Measurements from ENCODE around the gene CUL5.
A peak's percentile ranks its signal among the peaks of the same experiment; 100 is the strongest.
"Not testable (repeated sequence)": the region's sequence is repeated elsewhere in the genome, so short reads cannot be mapped to it uniquely, and the experiment has no call there.

Gene CUL5

DNA sequence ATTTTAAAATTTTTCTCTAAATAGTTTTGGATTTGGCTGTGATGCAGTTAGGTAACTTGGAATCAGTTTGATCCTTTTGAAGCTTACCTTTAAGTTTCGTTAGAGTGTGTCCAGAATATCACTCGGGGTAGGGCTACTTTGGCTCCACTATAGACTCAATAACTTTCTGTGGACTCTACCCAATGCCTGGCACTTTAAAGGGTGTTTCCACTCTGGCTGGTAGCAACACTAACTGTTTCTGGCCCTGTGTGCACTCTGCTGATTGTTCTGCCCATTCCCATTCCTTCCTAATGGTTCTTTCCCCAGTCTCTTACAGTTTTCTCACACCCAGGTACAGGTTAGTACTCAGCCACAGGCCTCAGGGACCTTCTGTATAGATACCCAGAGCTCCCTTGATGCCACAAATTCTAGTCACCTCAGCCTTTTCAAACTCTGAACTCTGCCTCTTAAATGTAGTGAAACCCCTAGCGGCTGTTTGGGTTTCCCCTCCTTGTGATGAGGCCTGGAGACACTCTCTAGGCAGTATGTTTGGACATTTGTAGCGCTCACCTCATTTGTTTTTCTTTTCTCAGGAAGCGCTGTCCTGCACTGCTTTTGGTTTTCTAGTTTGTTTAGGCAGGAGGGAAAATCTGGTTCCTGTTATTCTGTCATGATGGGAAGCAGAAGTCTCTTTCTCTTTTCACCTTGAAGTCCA, 16.8 kb downstream of the CUL5 start:
- no peak for DNase-seq

DNA sequence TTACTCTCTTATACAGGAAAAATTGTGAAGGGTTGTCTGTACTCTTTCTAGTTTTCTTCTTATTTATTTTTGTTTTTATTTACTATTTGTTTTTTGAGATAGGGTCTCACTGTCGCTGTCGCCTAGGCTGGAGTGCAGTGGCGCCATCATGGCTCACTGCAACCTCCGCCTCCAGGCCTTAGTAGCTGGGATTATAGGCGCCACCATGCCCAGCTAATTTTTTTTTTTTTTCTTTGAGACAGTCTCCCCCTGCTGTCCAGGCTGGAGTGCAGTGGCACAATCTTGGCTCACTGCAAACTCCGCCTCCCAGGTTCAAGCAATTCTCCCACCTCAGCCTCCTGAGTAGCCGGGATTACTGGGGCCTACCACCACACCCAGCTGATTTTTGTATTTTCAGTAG, 18.4 kb downstream of the CUL5 start:
- no peak for DNase-seq

DNA sequence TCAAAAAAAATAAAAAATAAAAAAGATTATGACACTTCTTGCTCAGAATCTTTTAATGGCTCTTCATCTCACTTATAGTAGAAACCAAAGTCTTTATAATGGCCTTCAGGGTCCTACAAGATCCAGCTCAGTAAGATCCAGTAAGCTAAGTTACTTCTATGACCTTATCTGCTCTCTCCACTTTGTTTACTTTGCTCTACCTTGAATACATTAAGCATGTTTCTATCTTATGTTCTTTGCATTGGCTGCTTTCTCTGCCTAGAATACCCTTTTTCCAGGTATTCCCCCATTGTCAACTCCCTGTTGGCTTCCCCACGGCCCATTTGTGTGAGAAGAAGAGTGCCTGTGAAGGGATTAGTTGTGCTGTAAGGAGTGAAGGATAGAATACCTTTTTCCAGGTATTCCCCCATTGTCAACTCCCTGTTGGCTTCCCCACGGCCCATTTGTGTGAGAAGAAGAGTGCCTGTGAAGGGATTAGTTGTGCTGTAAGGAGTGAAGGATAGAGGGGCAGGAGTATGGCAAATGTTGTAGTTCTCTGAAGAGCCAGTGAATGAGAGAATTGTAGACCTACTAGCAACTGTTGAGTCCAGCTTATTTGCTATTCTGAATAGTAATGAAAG, 20.2 kb downstream of the CUL5 start:
- DNase-seq: not testable (repeated sequence)

- DNase-seq: not testable (repeated sequence)
Observed at GRCh38 chr11:108031604-108032003, 22.9 kb downstream of the CUL5 start.

DNA sequence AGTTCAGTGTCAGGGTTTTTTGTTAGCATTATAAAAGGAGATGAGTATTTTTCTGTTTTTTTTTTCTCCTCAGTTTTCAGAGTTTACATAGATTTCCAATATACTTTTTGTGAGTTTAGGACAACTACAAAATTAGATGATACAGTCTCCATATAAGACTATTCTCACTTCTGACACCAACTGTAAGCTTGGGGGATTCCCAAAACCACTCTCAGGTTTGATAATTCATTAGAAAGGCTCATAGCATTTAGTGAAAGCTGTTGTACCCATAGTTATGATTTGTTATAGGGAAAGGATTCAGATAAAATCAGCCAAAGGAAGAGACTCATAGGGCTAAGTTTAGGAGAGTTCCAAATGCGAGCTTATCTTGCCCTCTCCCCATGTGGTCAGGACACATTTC, 24.1 kb downstream of the CUL5 start:
- no peak for DNase-seq

GRCh38 chr11:108034034-108034433, 25.3 kb downstream of the CUL5 start:
- no peak for DNase-seq

GRCh38 chr11:108034952-108035351, 26.3 kb downstream of the CUL5 start:
- DNase-seq: no peak

GRCh38 chr11:108035690-108036089, 27.0 kb downstream of the CUL5 start:
- DNase-seq: peak; percentile 14

DNA sequence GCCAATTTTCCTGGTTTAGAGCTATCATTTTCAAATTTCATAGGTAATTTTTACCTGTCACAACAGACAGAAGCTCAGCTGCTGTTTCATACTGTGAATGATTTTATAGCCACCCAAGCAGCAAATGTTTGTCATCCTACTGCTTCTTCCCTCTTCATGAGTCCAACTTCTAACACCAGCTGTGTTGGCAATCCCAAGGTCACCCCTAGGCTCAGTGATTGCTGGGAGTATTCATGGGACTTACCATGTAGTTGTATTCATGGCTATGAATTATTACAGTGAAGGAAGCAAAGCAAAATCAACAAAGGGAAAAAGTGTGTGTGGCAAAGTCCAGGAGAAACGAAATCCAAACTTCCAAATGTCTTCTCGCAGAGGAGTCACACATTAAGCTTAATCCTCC, 28.5 kb downstream of the CUL5 start:
- no peak for DNase-seq

- DNase-seq: peak; percentile 4
Observed at GRCh38 chr11:108037636-108038035, 28.9 kb downstream of the CUL5 start.

GRCh38 chr11:108048269-108048668, 39.6 kb downstream of the CUL5 start:
- DNase-seq: no peak

DNA sequence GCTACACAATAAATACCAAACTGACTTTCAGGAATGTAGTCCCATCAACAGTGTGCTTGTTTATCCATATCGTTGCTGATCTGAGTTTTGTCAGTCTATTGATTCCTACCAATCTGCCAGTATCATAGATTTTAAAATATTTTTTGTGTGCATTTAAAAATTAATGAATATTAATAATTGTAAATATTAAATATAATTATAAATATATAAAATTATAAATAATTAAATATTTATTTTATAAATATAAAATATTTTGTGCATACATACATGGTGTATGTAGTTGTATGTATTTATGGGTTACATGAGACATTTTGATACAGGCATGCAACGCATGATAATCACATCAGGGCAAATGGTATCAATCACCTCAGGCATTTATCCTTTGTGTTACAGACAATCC, 53.6 kb downstream of the CUL5 start:
- DNase-seq: no peak

DNA sequence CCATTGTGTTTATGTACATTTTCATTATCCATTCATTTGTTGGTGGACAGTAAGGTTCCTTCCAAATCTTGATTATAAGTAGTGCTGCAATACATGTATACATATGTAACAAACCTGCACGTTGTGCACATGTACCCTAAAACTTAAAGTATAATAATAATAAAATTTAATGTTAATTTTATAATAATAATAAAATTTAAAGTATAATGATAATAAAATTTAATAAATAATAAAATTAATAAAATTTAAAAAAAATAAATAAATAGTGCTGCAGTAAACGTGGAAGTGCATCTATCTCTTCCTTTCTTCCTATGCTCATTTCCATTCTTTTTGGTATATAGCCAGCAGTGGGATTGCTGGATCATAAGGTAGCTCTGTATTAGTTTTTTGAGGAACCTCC, 54.7 kb downstream of the CUL5 start:
- no peak for DNase-seq

- DNase-seq: peak; percentile 41
Observed at GRCh38 chr11:108069947-108070346, 61.2 kb downstream of the CUL5 start.

- no peak for DNase-seq
Observed at GRCh38 chr11:108084811-108085210, 76.1 kb downstream of the CUL5 start.

- no peak for DNase-seq
Observed at GRCh38 chr11:108085672-108086071, 77.0 kb downstream of the CUL5 start.

GRCh38 chr11:108092134-108092533, 83.4 kb downstream of the CUL5 start:
- DNase-seq: no peak

DNA sequence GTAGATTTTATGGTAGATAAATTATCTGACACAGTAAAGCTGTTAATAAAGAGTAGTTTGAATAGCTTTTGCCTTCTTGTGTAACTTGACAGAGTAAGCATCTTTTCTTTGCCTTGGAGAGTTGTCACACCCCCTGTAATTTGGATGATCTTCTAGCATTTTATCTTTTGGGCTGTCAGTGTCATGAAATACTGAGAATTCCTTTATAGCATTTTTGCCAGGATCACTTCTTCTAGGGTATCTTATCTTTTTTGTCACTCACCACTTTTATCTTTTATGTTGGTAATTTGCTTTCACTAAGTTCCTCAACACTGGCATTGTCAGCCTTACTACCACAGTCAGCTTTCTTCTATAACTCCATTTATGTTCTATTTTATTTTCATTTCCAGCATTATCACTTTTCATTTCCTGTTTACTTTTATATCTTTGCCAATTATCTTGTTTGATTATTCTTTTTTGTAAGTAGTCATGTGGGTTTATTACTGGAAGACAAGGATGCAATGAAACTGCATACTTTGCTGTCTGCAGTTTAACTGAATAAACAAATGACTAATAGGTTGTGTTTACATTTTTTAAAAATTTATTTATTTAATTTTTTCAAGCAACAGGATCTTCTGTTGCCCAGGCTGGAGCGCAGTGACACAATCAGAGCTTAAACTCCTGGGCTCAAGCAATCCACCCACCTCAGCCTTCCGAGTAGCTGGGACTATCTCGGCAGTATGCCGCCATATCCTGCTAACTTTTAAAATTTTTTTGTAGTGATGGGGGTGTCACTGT, 84.6 kb downstream of the CUL5 start:
- DNase-seq: no peak

- no peak for DNase-seq
Observed at GRCh38 chr11:108097179-108097578, 88.5 kb downstream of the CUL5 start.

GRCh38 chr11:108101090-108101775, 92.5 kb downstream of the CUL5 start:
- DNase-seq: no peak

DNA sequence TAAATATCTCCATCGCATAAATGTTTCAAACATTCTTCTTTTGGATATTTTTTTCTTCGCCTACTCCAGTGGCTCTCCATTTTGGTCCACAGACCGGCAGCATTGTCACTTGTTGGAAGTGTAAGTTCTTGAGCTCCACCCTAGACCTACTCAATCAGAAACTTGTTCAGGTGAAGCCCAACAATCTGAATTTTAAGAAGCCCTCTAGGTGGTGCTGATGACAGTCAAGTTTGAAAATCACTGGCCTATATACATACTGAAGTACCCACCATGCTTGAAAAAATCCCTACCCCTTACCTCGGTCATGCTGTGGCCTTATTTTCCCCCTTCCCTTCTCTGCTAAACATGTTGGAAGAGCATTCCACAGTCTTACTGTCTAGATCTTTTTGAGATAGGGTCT, 102.4 kb downstream of the CUL5 start:
- DNase-seq: no peak

DNA sequence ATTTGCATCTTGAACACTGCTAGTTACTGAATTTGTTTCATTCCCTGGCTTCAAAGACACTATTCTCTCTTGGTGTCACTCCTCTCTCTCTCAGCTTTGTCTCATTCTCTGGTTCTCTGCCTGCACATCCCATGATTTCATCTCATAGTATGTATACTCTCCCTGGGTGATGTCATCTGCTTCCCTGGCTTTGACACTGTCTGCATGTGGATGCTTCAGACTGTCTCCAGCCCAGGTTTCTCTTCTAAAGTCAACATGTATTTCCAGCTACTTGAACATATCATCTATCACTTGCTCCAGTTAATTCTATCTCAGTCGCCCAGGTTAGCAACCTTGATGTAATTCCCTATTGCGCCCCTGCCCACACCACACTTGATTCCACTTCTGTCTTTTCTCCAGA, 103.4 kb downstream of the CUL5 start:
- peak; percentile 15 for DNase-seq

- peak; percentile 77 for DNase-seq
Observed at GRCh38 chr11:108115500-108116140, 106.9 kb downstream of the CUL5 start.
